Peyer's patch (tissue), 4 donors: ENCODE measurements around the gene NT5C1A.

Source experiments
- POLR2A ChIP-seq, 2 donors: fragments of 450-650 bp; IDR thresholded peaks; one replicate each; pipeline ENCODE4 v1.5.1; 2017; ENCODE audit warnings: antibody characterized with exemption in 2 of 2, mild to moderate bottlenecking in 2 of 2, moderate library complexity in 2 of 2
- TF ChIP-seq, protein P1 (sequence below), 6 experiments: fragments of 450-650 bp in 4 of 6; fragments of 200-600 bp in 2 of 6; sonication (generic) in 1 of 6; IDR thresholded peaks; one replicate each; pipeline ENCODE4 v1.5.1; 2017 to 2019; ENCODE audit warnings: antibody characterized with exemption in 6 of 6, mild to moderate bottlenecking in 3 of 6, moderate library complexity in 1 of 6

DNA sequence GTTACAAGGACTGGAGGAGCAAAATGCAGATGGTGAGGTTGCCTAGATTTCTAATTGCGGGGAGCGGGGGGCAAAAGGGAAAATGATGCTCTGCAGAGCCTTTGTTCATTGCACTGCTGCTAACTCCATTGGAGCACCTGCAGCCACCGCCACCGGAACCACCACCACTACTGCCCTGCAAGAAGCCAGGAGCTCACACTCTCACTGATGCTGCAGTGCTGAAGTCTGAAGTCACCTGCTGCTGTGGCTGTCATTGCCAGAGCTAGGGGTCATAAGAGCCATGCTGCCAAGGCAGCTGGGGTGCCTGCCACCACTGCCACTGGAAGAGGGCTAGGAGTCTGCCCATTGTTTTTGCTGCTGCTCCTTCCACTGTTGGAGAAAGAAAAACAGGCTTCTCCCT lies 26.7 kb upstream of the NT5C1A start:
- TF ChIP-seq, protein P1, sequence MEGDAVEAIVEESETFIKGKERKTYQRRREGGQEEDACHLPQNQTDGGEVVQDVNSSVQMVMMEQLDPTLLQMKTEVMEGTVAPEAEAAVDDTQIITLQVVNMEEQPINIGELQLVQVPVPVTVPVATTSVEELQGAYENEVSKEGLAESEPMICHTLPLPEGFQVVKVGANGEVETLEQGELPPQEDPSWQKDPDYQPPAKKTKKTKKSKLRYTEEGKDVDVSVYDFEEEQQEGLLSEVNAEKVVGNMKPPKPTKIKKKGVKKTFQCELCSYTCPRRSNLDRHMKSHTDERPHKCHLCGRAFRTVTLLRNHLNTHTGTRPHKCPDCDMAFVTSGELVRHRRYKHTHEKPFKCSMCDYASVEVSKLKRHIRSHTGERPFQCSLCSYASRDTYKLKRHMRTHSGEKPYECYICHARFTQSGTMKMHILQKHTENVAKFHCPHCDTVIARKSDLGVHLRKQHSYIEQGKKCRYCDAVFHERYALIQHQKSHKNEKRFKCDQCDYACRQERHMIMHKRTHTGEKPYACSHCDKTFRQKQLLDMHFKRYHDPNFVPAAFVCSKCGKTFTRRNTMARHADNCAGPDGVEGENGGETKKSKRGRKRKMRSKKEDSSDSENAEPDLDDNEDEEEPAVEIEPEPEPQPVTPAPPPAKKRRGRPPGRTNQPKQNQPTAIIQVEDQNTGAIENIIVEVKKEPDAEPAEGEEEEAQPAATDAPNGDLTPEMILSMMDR (IDR thresholded peaks at IDR 0.05) = no peak
- no peak for TF ChIP-seq POLR2A (IDR thresholded peaks at IDR 0.05)
